Neuronal stem cell (in vitro differentiated cells): ENCODE data around the gene MDH1B.

ENCODE experiments used
- DNase-seq: peaks from one replicate; pipeline ENCODE4 v3.0.0-alpha.2; 2013; ENCODE audit warnings: low spot score
- H2AFZ ChIP-seq: one replicate; pipeline ENCODE4 v1.6.1; 2013; ENCODE audit warnings: mild to moderate bottlenecking, low read length, inconsistent platforms
- H2AK5ac ChIP-seq: 2 replicates; pipeline ENCODE4 v1.6.1; 2013; ENCODE audit warnings: low read depth, mild to moderate bottlenecking, inconsistent platforms, low read length, moderate library complexity, mixed read lengths
- H2BK120ac ChIP-seq: 2 replicates; pipeline ENCODE4 v1.6.1; 2013; ENCODE audit warnings: low read depth, mild to moderate bottlenecking, inconsistent platforms, low read length, moderate library complexity, mixed read lengths
- H2BK12ac ChIP-seq: one replicate; pipeline ENCODE4 v1.6.1; 2013; ENCODE audit warnings: low read length, inconsistent platforms
- H2BK15ac ChIP-seq: 2 replicates; pipeline ENCODE4 v1.6.1; 2013; ENCODE audit warnings: mild to moderate bottlenecking, low read length, inconsistent platforms, mixed read lengths
- H2BK5ac ChIP-seq: one replicate; pipeline ENCODE4 v1.6.1; 2013; ENCODE audit warnings: inconsistent platforms, mild to moderate bottlenecking, low read length, moderate library complexity
- H3K14ac ChIP-seq: one replicate; pipeline ENCODE4 v1.6.1; 2013; ENCODE audit warnings: low read length, inconsistent platforms
- H3K18ac ChIP-seq: 2 replicates; pipeline ENCODE4 v1.6.1; 2013; ENCODE audit warnings: low read length, inconsistent platforms
- H3K23ac ChIP-seq: 2 replicates; pipeline ENCODE4 v1.6.1; 2013; ENCODE audit warnings: low read depth, mild to moderate bottlenecking, mixed read lengths, low read length, inconsistent platforms; ENCODE audit not compliant: poor library complexity
- H3K27ac ChIP-seq: replicated peaks from 3 replicates; pipeline ENCODE4 v1.5.1; 2013; ENCODE audit warnings: low read length, inconsistent platforms
- H3K27me3 ChIP-seq, 3 experiments: 2 replicates each; pipeline ENCODE4 v1.6.1; 2013; ENCODE audit warnings: low read length in 3 of 3, mild to moderate bottlenecking in 2 of 3, inconsistent platforms in 1 of 3, low read depth in 1 of 3, mixed read lengths in 1 of 3, moderate library complexity in 1 of 3; ENCODE audit not compliant: control insufficient read depth in 3 of 3, insufficient read depth in 3 of 3
- H3K36me3 ChIP-seq, 2 donors: replicated peaks in 1 of 2; 2 replicates each; pipeline ENCODE4 v1.6.1; 2013; ENCODE audit warnings: low read length in 2 of 2; ENCODE audit not compliant: control insufficient read depth in 2 of 2, insufficient read depth in 2 of 2
- H3K4ac ChIP-seq: 2 replicates; pipeline ENCODE4 v1.6.1; 2013; ENCODE audit warnings: inconsistent platforms, mild to moderate bottlenecking, low read length, moderate library complexity
- H3K4me1 ChIP-seq, 2 donors: 1 replicate in 1 of 2; 2 replicates in 1 of 2; pipeline ENCODE4 v1.6.1; 2013; ENCODE audit warnings: low read length in 2 of 2, low read depth in 1 of 2; ENCODE audit not compliant: control insufficient read depth in 2 of 2, insufficient read depth in 1 of 2
- H3K4me2 ChIP-seq: one replicate; pipeline ENCODE4 v1.6.1; 2013; ENCODE audit warnings: mild to moderate bottlenecking, low read length, inconsistent platforms; ENCODE audit not compliant: insufficient read depth, poor library complexity, severe bottlenecking
- H3K4me3 ChIP-seq, 2 donors: 2 replicates each; pipeline ENCODE4 v1.5.1; 2013; ENCODE audit warnings: low read length in 2 of 2, mild to moderate bottlenecking in 2 of 2, inconsistent platforms in 1 of 2, moderate library complexity in 1 of 2
- H3K79me1 ChIP-seq: one replicate; pipeline ENCODE4 v1.6.1; 2013; ENCODE audit warnings: low read depth, mild to moderate bottlenecking, inconsistent platforms, low read length, moderate library complexity
- H3K9ac ChIP-seq: one replicate; pipeline ENCODE4 v1.6.1; 2013; ENCODE audit warnings: mild to moderate bottlenecking, low read depth, low read length, inconsistent platforms; ENCODE audit not compliant: poor library complexity
- H3K9me3 ChIP-seq, 2 donors: replicated peaks in 1 of 2; 2 replicates each; pipeline versions ENCODE3 to v1.6.1; 2013; ENCODE audit warnings: low read length in 2 of 2, mild to moderate bottlenecking in 2 of 2, inconsistent platforms in 1 of 2, low read depth in 1 of 2, mixed read lengths in 1 of 2, moderate library complexity in 1 of 2; ENCODE audit not compliant: control insufficient read depth in 2 of 2, insufficient read depth in 1 of 2
- H4K8ac ChIP-seq: one replicate; pipeline ENCODE4 v1.6.1; 2013; ENCODE audit warnings: low read depth, mild to moderate bottlenecking, inconsistent platforms, low read length, moderate library complexity
- H4K91ac ChIP-seq: one replicate; pipeline ENCODE4 v1.6.1; 2013; ENCODE audit warnings: low read length, low read depth, mild to moderate bottlenecking, inconsistent platforms; ENCODE audit not compliant: poor library complexity
- WGBS, 2 donors: extraction: QIAGEN DNeasy Blood & Tissue Kit; methylation state at CpG; one replicate each; pipeline ENCODE4 v1.1.7; 2013; ENCODE audit warnings: missing lambda C conversion rate in 2 of 2, mixed read lengths in 1 of 2; ENCODE audit not compliant: insufficient read length in 2 of 2, insufficient replicate concordance in 1 of 2; ENCODE audit errors: extremely low coverage in 2 of 2; 5-methylcytosine and 5-hydroxymethylcytosine counted together

MDH1B gene

DNA sequence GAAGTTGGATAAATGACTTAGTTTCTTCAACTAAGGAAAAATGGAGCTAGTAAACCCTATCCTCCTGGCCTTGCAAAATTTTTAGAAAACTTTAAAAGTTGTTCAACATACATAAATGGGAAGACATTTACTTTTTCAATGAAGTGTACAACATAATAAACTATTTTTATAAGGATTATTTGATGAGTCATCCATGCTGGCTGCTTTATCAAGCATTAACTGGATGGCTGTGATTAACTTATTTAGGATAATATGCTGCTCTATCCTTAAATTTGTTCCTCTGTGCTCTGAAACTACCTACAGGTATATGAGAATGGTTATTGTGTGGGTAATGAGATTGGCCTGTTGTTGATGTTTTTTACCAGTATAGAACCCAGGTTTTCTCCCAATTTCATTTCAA is 68.2 kb downstream of the MDH1B start:
- Histone ChIP-seq H2BK5ac (no peak overlapping the region), H4K91ac (no peak overlapping the region), H3K36me3 (no peaks in the 10 kb centered on the region), H3K23ac (no peak overlapping the region), H3K9ac (no peak overlapping the region), H3K27me3 (peaks cover 0 to 47% (median 0%) of the 10 kb centered on the region in 3 experiments), H2BK12ac (no peak overlapping the region), H3K4me1 (peaks cover 0 to 1% of the 10 kb centered on the region in 2 donors), H3K9me3 (no peaks in the 10 kb centered on the region), H3K4me2 (no peak overlapping the region), H2AFZ (no peak overlapping the region), H4K8ac (no peak overlapping the region), H3K18ac (no peak overlapping the region), H3K4me3 (no peak overlapping the region), H2BK120ac (no peak overlapping the region), H2BK15ac (no peak overlapping the region), H2AK5ac (no peak overlapping the region), H3K79me1 (no peaks in the 10 kb centered on the region), H3K14ac (no peak overlapping the region), H3K27ac (no peak overlapping the region), H3K4ac (no peak overlapping the region)
- no peak for DNase-seq

DNA sequence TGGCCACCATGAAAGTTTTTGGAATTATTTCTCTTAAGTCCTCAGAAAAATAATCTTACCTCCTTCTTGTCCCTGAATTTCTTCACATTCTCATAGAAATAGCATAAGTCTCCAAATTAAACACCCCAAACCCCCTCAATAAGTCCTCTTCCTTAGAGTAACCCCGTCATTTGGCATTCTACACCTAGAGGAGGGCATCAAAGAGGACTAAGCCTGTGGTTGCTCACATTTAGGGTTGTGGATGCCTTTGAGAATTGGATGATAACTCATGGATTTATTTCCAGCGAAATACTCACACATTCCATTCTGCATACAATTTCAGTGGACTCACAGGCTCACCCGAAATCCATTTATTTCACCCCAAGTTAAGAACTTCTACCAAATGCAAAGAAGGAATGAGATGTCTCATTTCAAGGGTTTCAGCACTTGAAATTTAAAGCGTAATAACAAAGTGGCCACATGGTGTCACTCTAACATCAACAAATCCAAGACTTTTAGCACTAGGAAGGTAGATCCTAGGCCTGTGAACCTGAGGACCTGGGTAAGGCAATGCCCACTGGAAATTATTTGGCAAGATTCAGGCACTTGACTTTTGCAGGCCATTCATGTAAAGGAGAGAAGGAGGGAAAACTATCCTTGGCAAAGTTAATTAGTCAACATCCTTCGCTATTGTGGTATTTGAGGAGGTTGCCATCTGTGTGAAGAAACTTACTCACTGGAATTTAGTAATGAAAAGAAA is 71.6 kb downstream of the MDH1B start:
- no CpG with 5 or more reads among the region's 5 CpGs for WGBS, 2 donors
- H3K4me2 ChIP-seq: no peak overlapping the region
- no peak overlapping the region for H3K4ac ChIP-seq
- no peaks in the 10 kb centered on the region for H3K79me1 ChIP-seq
- H3K36me3 ChIP-seq: no peaks in the 10 kb centered on the region
- no peak overlapping the region for H3K27ac ChIP-seq
- no peak overlapping the region for H3K23ac ChIP-seq
- H2AK5ac ChIP-seq: no peak overlapping the region
- no peak overlapping the region for H2BK5ac ChIP-seq
- H2BK120ac ChIP-seq: no peak overlapping the region
- H4K8ac ChIP-seq: no peak overlapping the region
- H3K4me3 ChIP-seq: no peak overlapping the region
- no peaks in the 10 kb centered on the region for H3K9me3 ChIP-seq
- H3K18ac ChIP-seq: no peak overlapping the region
- H3K4me1 ChIP-seq: no peaks in the 10 kb centered on the region
- H2BK12ac ChIP-seq: no peak overlapping the region
- H3K14ac ChIP-seq: no peak overlapping the region
- peaks cover 0 to 38% (median 0%) of the 10 kb centered on the region in 3 experiments for H3K27me3 ChIP-seq
- no peak overlapping the region for H2BK15ac ChIP-seq
- peak; percentile 73 for DNase-seq
- no peak overlapping the region for H3K9ac ChIP-seq
- H4K91ac ChIP-seq: no peak overlapping the region
- H2AFZ ChIP-seq: no peak overlapping the region

DNA sequence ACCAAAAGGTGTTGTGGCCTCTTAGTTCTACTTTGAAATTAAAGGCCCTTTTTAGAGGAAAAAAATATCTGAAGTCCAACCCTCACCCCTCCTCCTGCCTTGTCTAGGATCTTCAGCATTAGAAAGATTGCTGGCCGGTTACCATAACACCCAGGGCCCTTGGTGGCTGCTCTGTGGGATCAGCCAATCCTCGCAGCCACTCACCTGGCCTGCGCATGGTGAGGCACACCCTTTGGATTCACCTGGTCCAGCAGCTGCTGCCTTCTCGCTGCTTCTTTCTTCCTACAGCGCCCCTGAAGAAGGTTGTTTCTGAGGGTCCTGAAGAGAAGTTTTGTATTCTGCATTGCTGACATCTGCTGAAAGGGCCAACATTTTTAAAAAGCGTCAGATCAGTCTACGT is 72.2 kb downstream of the MDH1B start:
- DNase-seq: no peak
- Histone ChIP-seq H3K9me3 (peaks cover 0 to 4% of the 10 kb centered on the region in 2 donors), H3K23ac (no peak overlapping the region), H3K9ac (no peak overlapping the region), H2BK12ac (no peak overlapping the region), H2BK15ac (no peak overlapping the region), H3K27me3 (peaks cover 0 to 33% (median 0%) of the 10 kb centered on the region in 3 experiments), H3K18ac (no peak overlapping the region), H2AFZ (no peak overlapping the region), H4K8ac (no peak overlapping the region), H2BK120ac (no peak overlapping the region), H3K4me3 (no peak overlapping the region), H3K79me1 (no peaks in the 10 kb centered on the region), H4K91ac (no peak overlapping the region), H3K4ac (no peak overlapping the region), H3K4me2 (no peak overlapping the region), H2AK5ac (no peak overlapping the region), H2BK5ac (no peak overlapping the region), H3K27ac (no peak overlapping the region), H3K4me1 (no peaks in the 10 kb centered on the region), H3K14ac (no peak overlapping the region), H3K36me3 (no peaks in the 10 kb centered on the region)
- no CpG with 5 or more reads among the region's 7 CpGs for WGBS, 2 donors

DNA sequence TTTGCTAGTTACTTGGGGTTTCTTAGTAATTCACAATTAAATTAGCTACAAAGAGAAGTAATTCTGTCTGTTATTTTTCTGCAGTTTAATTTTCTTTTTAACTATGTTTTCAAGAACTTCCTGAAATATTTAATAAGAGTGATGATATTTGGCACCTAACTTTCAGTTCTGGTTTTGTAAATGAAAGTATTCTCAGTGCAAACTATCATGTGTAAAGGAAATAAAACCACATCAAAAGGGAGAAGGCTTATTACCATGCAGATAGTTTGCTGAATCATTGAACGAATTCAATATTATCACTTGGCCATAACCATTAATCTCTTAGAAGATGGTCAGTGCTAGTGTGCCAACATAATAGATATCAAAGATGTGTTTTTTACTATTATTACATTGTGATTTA is 76.1 kb downstream of the MDH1B start:
- Histone ChIP-seq H2BK5ac (no peak overlapping the region), H3K9ac (no peak overlapping the region), H2BK120ac (no peak overlapping the region), H2BK15ac (no peak overlapping the region), H3K4ac (no peak overlapping the region), H4K8ac (no peak overlapping the region), H3K79me1 (no peaks in the 10 kb centered on the region), H2AFZ (no peak overlapping the region), H2BK12ac (no peak overlapping the region), H3K23ac (no peak overlapping the region), H3K27ac (no peak overlapping the region), H3K27me3 (peaks cover 0 to 11% (median 0%) of the 10 kb centered on the region in 3 experiments), H3K4me3 (no peak overlapping the region), H3K4me1 (no peaks in the 10 kb centered on the region), H3K36me3 (no peaks in the 10 kb centered on the region), H3K18ac (no peak overlapping the region), H4K91ac (no peak overlapping the region), H3K14ac (no peak overlapping the region), H3K4me2 (no peak overlapping the region), H2AK5ac (no peak overlapping the region), H3K9me3 (peaks cover 0 to 4% of the 10 kb centered on the region in 2 donors)
- no peak for DNase-seq
- WGBS, 2 donors: no CpG with 5 or more reads among the region's 1 CpG
